Measurements from ENCODE around the gene DNAH7. TPM values are rescaled to one million over a fixed set of nuclear protein-coding genes. Genes with fewer than 3 reads are reported as not detected.

Gene DNAH7
- total RNA-seq, 1 donor from 2014 or later = 1.2 TPM

GRCh38 chr2:195842932-195843331, 225.7 kb downstream of the DNAH7 start:
- Mint-ChIP-seq H3K36me3 (ENCODE audit: low read depth, unreplicated experiment) (no peaks in the 10 kb centered on the region), H3K9me3 (ENCODE audit: unreplicated experiment) (no peaks in the 10 kb centered on the region), H3K27ac (ENCODE audit: unreplicated experiment) (no peak overlapping the region), H3K4me3 (ENCODE audit: unreplicated experiment) (no peak overlapping the region), H3K27me3 (ENCODE audit: low read depth, unreplicated experiment) (no peaks in the 10 kb centered on the region), H3K4me1 (ENCODE audit: low read depth, unreplicated experiment) (no peaks in the 10 kb centered on the region)
- H3K4me2 ChIP-seq (ENCODE audit: low read length) = no peak overlapping the region
- H4K20me1 ChIP-seq (ENCODE audit: insufficient read depth, low read length) = no peaks in the 10 kb centered on the region
- no peak overlapping the region for H3K4me3 ChIP-seq (ENCODE audit: insufficient read depth, low read depth, low read length)
- no peak for FAIRE-seq
- H3K9me3 ChIP-seq (ENCODE audit: insufficient read depth, low read depth, low read length) = no peaks in the 10 kb centered on the region
- H3K36me3 ChIP-seq (ENCODE audit: insufficient read depth, low read length) = no peaks in the 10 kb centered on the region
- no peak overlapping the region for H3K9ac ChIP-seq (ENCODE audit: low read length)
- DNase-seq (ENCODE audit: low read depth) = no peak
- TF ChIP-seq EZH2 (IDR thresholded peaks at IDR 0.05; ENCODE audit: insufficient read depth, low read length) (no peak), CTCF (IDR thresholded peaks at IDR 0.05; ENCODE audit: insufficient read depth, low read depth, low read length) (no peak)
- no peaks in the 10 kb centered on the region for H3K4me1 ChIP-seq (ENCODE audit: insufficient read depth, low read length)
- no peak overlapping the region for H2AFZ ChIP-seq (ENCODE audit: low read depth, low read length)
- no peak overlapping the region for H3K27ac ChIP-seq (ENCODE audit: low read depth, low read length)
- H3K27me3 ChIP-seq (ENCODE audit: insufficient read depth, low read length) = no peaks in the 10 kb centered on the region
- no peaks in the 10 kb centered on the region for H3K79me2 ChIP-seq (ENCODE audit: insufficient read depth, low read length)

DNA sequence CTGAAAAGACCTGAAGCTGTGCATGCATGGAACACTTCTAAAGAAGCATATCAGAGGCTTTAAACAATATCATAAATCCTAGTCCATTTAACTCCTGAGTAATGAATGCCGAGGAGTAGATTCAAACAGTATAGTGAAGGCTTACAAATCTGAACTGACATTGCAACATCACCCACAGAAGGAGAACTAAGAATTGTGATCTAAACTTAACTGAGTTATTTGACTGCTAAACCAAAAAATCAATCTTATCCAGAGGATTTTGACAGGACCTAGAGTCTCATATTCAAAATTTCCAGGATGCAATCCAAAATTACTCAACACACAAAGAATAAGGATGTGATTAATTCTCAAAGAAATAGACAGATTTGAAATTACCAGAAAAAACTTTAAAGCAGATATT, 230.6 kb downstream of the DNAH7 start:
- no peak overlapping the region for H3K4me3 Mint-ChIP-seq (ENCODE audit: unreplicated experiment)
- DNase-seq (ENCODE audit: low read depth) (peak; percentile 79), FAIRE-seq (peak; percentile 52)
- no peaks in the 10 kb centered on the region for H3K27me3 ChIP-seq (ENCODE audit: insufficient read depth, low read length)
- H3K9ac ChIP-seq (ENCODE audit: low read length) = no peak overlapping the region
- no peaks in the 10 kb centered on the region for H3K4me1 ChIP-seq (ENCODE audit: insufficient read depth, low read length)
- no peak overlapping the region for H3K27ac ChIP-seq (ENCODE audit: low read depth, low read length)
- H3K4me1 Mint-ChIP-seq (ENCODE audit: low read depth, unreplicated experiment) = no peaks in the 10 kb centered on the region
- no peaks in the 10 kb centered on the region for H4K20me1 ChIP-seq (ENCODE audit: insufficient read depth, low read length)
- H3K4me3 ChIP-seq (ENCODE audit: insufficient read depth, low read depth, low read length) = no peak overlapping the region
- TF ChIP-seq CTCF (IDR thresholded peaks at IDR 0.05; ENCODE audit: insufficient read depth, low read depth, low read length) = no peak
- TF ChIP-seq EZH2 (IDR thresholded peaks at IDR 0.05; ENCODE audit: insufficient read depth, low read length) = no peak
- H3K27ac Mint-ChIP-seq (ENCODE audit: unreplicated experiment) = no peak overlapping the region
- no peaks in the 10 kb centered on the region for H3K9me3 Mint-ChIP-seq (ENCODE audit: unreplicated experiment)
- no peaks in the 10 kb centered on the region for H3K36me3 ChIP-seq (ENCODE audit: insufficient read depth, low read length)
- H3K27me3 Mint-ChIP-seq (ENCODE audit: low read depth, unreplicated experiment) = no peaks in the 10 kb centered on the region
- no peaks in the 10 kb centered on the region for H3K36me3 Mint-ChIP-seq (ENCODE audit: low read depth, unreplicated experiment)
- no peaks in the 10 kb centered on the region for H3K79me2 ChIP-seq (ENCODE audit: insufficient read depth, low read length)
- no peak overlapping the region for H2AFZ ChIP-seq (ENCODE audit: low read depth, low read length)
- no peaks in the 10 kb centered on the region for H3K9me3 ChIP-seq (ENCODE audit: insufficient read depth, low read depth, low read length)
- H3K4me2 ChIP-seq (ENCODE audit: low read length) = no peak overlapping the region

DNA sequence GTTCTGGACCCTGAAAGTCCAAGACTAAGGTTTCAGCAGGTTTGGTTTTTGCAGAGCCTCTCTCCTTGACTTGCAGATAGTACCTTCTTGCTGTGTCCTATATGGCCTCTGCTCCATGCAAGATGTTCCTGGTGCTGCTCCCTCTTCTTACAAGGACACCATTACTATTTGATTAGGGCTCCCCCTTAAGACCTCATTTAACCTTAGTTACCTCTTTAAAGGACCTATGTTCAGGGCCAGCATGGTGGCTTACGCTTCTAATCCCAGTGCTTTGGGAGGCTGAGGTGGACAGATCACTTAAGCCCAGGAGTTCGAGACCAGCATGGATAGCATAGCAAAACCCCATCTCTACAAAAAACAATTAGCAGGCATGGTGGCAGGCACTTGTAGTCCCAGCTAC, 232.6 kb downstream of the DNAH7 start:
- no peaks in the 10 kb centered on the region for H3K27me3 Mint-ChIP-seq (ENCODE audit: low read depth, unreplicated experiment)
- TF ChIP-seq EZH2 (IDR thresholded peaks at IDR 0.05; ENCODE audit: insufficient read depth, low read length) (no peak), CTCF (IDR thresholded peaks at IDR 0.05; ENCODE audit: insufficient read depth, low read depth, low read length) (no peak)
- H3K4me1 Mint-ChIP-seq (ENCODE audit: low read depth, unreplicated experiment) = no peaks in the 10 kb centered on the region
- no peaks in the 10 kb centered on the region for H3K9me3 Mint-ChIP-seq (ENCODE audit: unreplicated experiment)
- Histone ChIP-seq H3K36me3 (ENCODE audit: insufficient read depth, low read length) (no peaks in the 10 kb centered on the region), H3K4me2 (ENCODE audit: low read length) (no peak overlapping the region), H3K4me3 (ENCODE audit: insufficient read depth, low read depth, low read length) (no peak overlapping the region), H2AFZ (ENCODE audit: low read depth, low read length) (no peak overlapping the region), H4K20me1 (ENCODE audit: insufficient read depth, low read length) (no peaks in the 10 kb centered on the region), H3K27ac (ENCODE audit: low read depth, low read length) (no peak overlapping the region), H3K79me2 (ENCODE audit: insufficient read depth, low read length) (no peaks in the 10 kb centered on the region), H3K4me1 (ENCODE audit: insufficient read depth, low read length) (no peaks in the 10 kb centered on the region), H3K9me3 (ENCODE audit: insufficient read depth, low read depth, low read length) (no peaks in the 10 kb centered on the region), H3K27me3 (ENCODE audit: insufficient read depth, low read length) (no peaks in the 10 kb centered on the region), H3K9ac (ENCODE audit: low read length) (no peak overlapping the region)
- H3K27ac Mint-ChIP-seq (ENCODE audit: unreplicated experiment) = no peak overlapping the region
- no peaks in the 10 kb centered on the region for H3K36me3 Mint-ChIP-seq (ENCODE audit: low read depth, unreplicated experiment)
- H3K4me3 Mint-ChIP-seq (ENCODE audit: unreplicated experiment) = no peak overlapping the region
- DNase-seq (ENCODE audit: low read depth) (no peak), FAIRE-seq (no peak)
